Stimulated activated naive CD8-positive, alpha-beta T cell treated with anti-CD3 and anti-CD28 coated beads, Interleukin-15, Interleukin-2, amounts not matched to agents 100 U/mL and 50 U/mL, for 24 hours (primary cell): ENCODE results near the gene NELL1.
"Not testable (repeated sequence)": the region's sequence is repeated elsewhere in the genome, so short reads cannot be mapped to it uniquely, and the experiment has no call there.

Source experiments
- ATAC-seq: fragments of 150-1000 bp; cut with Tn5 transposase; one replicate; pipeline ENCODE4 v1.10.0; 2021
- DNase-seq: peaks from one replicate; pipeline ENCODE4 v3.0.0; 2021

NELL1 gene

GRCh38 chr11:20770414-20770946 lies 101.1 kb downstream of the NELL1 start:
- ATAC-seq: no peak
- DNase-seq: no peak

GRCh38 chr11:20771026-20771425 lies 101.6 kb downstream of the NELL1 start:
- ATAC-seq (no peak), DNase-seq (no peak)

- DNase-seq (no peak), ATAC-seq (no peak)
Observed at GRCh38 chr11:20771681-20772080, 102.3 kb downstream of the NELL1 start.

- DNase-seq (no peak), ATAC-seq (no peak)
Observed at GRCh38 chr11:20775331-20775730, 105.9 kb downstream of the NELL1 start.

- DNase-seq (no peak), ATAC-seq (no peak)
Observed at GRCh38 chr11:20782775-20783174, 113.4 kb downstream of the NELL1 start.

GRCh38 chr11:20783220-20783619 lies 113.8 kb downstream of the NELL1 start:
- DNase-seq (no peak), ATAC-seq (no peak)

GRCh38 chr11:20790622-20791021 lies 121.2 kb downstream of the NELL1 start:
- no peak for DNase-seq
- ATAC-seq: no peak

- ATAC-seq (no peak), DNase-seq (no peak)
Observed at GRCh38 chr11:20795005-20795404, 125.6 kb downstream of the NELL1 start.

GRCh38 chr11:20808328-20808727 lies 138.9 kb downstream of the NELL1 start:
- DNase-seq (no peak), ATAC-seq (no peak)

- DNase-seq: no peak
- no peak for ATAC-seq
Observed at GRCh38 chr11:20821046-20821445, 151.7 kb downstream of the NELL1 start.

GRCh38 chr11:20821470-20821869 lies 152.1 kb downstream of the NELL1 start:
- no peak for DNase-seq
- no peak for ATAC-seq

- DNase-seq: no peak
Observed at GRCh38 chr11:20824773-20825172, 155.4 kb downstream of the NELL1 start.

GRCh38 chr11:20835561-20835960 lies 166.2 kb downstream of the NELL1 start:
- no peak for DNase-seq

More at GRCh38 chr11:20824773-20825172, 155.4 kb downstream of the NELL1 start:
- no peak for ATAC-seq

GRCh38 chr11:20839231-20839630 lies 169.8 kb downstream of the NELL1 start:
- DNase-seq: no peak
- ATAC-seq: no peak

More at GRCh38 chr11:20835561-20835960, 166.2 kb downstream of the NELL1 start:
- no peak for ATAC-seq

- DNase-seq: no peak
- no peak for ATAC-seq
Observed at GRCh38 chr11:20840341-20840740, 171.0 kb downstream of the NELL1 start.

GRCh38 chr11:20844216-20844615 lies 174.8 kb downstream of the NELL1 start:
- DNase-seq (no peak), ATAC-seq (no peak)

GRCh38 chr11:20844630-20845029 lies 175.2 kb downstream of the NELL1 start:
- DNase-seq (no peak), ATAC-seq (no peak)

- no peak for ATAC-seq
- no peak for DNase-seq
Observed at GRCh38 chr11:20854215-20854955, 185.0 kb downstream of the NELL1 start.

- DNase-seq: no peak
- ATAC-seq: no peak
Observed at GRCh38 chr11:20861322-20861721, 191.9 kb downstream of the NELL1 start.

GRCh38 chr11:20862263-20862662 lies 192.9 kb downstream of the NELL1 start:
- ATAC-seq: not testable (repeated sequence)

GRCh38 chr11:20864628-20865027 lies 195.2 kb downstream of the NELL1 start:
- DNase-seq: no peak
- no peak for ATAC-seq

More at GRCh38 chr11:20862263-20862662, 192.9 kb downstream of the NELL1 start:
- not testable (repeated sequence) for DNase-seq

- ATAC-seq (no peak), DNase-seq (no peak)
Observed at GRCh38 chr11:20865161-20865560, 195.8 kb downstream of the NELL1 start.

GRCh38 chr11:20869123-20869522 lies 199.7 kb downstream of the NELL1 start:
- ATAC-seq (no peak), DNase-seq (no peak)

- DNase-seq (no peak), ATAC-seq (no peak)
Observed at GRCh38 chr11:20873054-20873453, 203.7 kb downstream of the NELL1 start.
